Subcutaneous abdominal adipose tissue (tissue), 5 donors: ENCODE results near the gene CCDC122.

Experiments used
- H3K27ac ChIP-seq: one replicate; pipeline ENCODE4 v1.7.0; 2013; ENCODE audit warnings: low read depth, mild to moderate bottlenecking, inconsistent platforms, low read length, moderate library complexity
- H3K27me3 ChIP-seq, 5 donors: one replicate each; pipeline ENCODE4 v1.7.0; 2013; ENCODE audit warnings: low read length in 5 of 5, inconsistent platforms in 1 of 5; ENCODE audit not compliant: control insufficient read depth in 5 of 5, insufficient read depth in 4 of 5
- H3K36me3 ChIP-seq, 5 donors: one replicate each; pipeline ENCODE4 v1.7.0; 2013; ENCODE audit warnings: low read length in 5 of 5; ENCODE audit not compliant: control insufficient read depth in 5 of 5, insufficient read depth in 5 of 5
- H3K4me1 ChIP-seq, 5 donors: one replicate each; pipeline ENCODE4 v1.7.0; 2013; ENCODE audit warnings: low read length in 5 of 5, mild to moderate bottlenecking in 3 of 5, moderate library complexity in 1 of 5; ENCODE audit not compliant: control insufficient read depth in 5 of 5, insufficient read depth in 5 of 5
- H3K4me3 ChIP-seq, 5 donors: one replicate each; pipeline ENCODE4 v1.7.0; 2013; ENCODE audit warnings: low read length in 5 of 5, low read depth in 1 of 5
- H3K9ac ChIP-seq, 5 donors: one replicate each; pipeline ENCODE4 v1.7.0; 2013; ENCODE audit warnings: low read length in 5 of 5, mild to moderate bottlenecking in 4 of 5, moderate library complexity in 3 of 5
- H3K9me3 ChIP-seq, 5 donors: one replicate each; pipeline ENCODE4 v1.7.0; 2013; ENCODE audit warnings: low read length in 5 of 5; ENCODE audit not compliant: control insufficient read depth in 5 of 5
- donor health status: healthy.
- donor health status: healthy.
- donor health status: healthy.
- donor health status: healthy.
- donor health status: healthy.

Gene CCDC122

DNA sequence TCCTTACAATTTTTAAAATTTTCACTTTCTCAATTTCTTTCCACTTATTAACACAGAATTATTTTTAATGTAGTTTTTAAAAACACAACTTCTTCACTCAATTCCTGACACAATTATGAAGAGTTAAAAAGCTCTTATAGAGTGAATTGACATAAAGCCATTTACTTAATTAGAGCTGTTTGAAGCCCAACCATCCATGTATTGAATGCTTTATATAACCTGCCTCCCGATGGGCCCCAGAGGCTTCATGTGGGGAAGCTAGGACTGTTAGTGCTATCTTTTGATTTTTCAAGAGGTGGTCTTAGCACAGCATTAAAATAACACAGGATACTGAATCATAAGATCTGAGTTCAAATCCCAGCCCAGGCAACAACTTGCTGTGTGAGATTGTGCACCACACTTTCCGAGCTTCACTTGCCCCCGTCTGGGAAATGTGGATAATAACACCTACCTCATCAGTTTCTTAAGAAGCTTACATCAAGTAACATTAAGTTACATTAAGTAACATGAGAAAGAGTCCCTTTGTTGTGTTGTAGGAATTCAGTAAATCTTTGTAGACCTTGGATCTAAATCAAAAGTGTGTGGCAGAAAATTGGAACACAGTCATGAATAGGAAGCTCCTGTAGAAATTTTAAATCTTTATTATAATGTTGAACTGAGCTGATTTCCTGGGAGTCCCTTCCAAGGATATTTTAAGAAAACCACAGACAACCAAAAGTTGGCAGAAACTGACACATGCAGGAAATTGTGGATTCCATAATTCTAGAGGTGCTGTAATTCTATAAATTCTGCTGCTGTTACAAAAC is 87.3 kb downstream of the CCDC122 start:
- peaks cover 0 to 7% (median 6%) of the 10 kb centered on the region in 5 donors for H3K4me1 ChIP-seq
- no peaks in the 10 kb centered on the region for H3K36me3 ChIP-seq
- no peak overlapping the region for H3K9ac ChIP-seq
- H3K9me3 ChIP-seq, result no peaks in the 10 kb centered on the region
- H3K4me3 ChIP-seq, result no peak overlapping the region
- no peak overlapping the region for H3K27ac ChIP-seq
- H3K27me3 ChIP-seq, result peaks cover 0 to 4% (median 0%) of the 10 kb centered on the region in 5 donors

GRCh38 chr13:43787997-43788396 is 91.5 kb downstream of the CCDC122 start:
- H3K4me1 ChIP-seq, result peaks cover 0 to 31% (median 29%) of the 10 kb centered on the region in 5 donors
- no peak overlapping the region for H3K9ac ChIP-seq
- H3K27me3 ChIP-seq, result peaks cover 0 to 4% (median 0%) of the 10 kb centered on the region in 5 donors
- no peaks in the 10 kb centered on the region for H3K9me3 ChIP-seq
- H3K36me3 ChIP-seq, result no peaks in the 10 kb centered on the region
- H3K4me3 ChIP-seq, result no peak overlapping the region
- H3K27ac ChIP-seq, result no peak overlapping the region

DNA sequence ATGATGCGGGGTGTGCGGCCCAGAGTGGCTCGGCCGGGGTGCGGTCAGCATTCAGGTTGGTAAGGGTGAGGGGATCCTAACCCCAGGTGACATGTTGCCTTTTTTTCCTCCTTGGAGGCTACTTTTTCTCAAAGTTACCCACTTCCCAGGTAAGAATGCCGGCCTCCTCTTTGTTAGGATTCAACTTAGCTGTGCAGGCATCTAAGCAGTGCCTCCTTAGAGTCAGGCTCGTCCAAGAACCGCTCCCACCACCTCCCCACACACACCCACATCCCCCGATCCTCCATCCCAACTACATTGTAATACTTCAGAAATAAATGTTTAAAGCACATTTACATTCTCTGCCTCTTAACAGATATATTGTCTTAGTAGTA is 92.0 kb downstream of the CCDC122 start:
- no peaks in the 10 kb centered on the region for H3K36me3 ChIP-seq
- peak overlapping the region; percentile 47 for H3K27ac ChIP-seq
- H3K27me3 ChIP-seq, result peaks cover 0 to 4% (median 0%) of the 10 kb centered on the region in 5 donors
- H3K9ac ChIP-seq, result peak overlapping the region in 3 of 5 donors; percentile 58 to 70 (median 64)
- no peaks in the 10 kb centered on the region for H3K9me3 ChIP-seq
- peak overlapping the region in 4 of 5 donors; percentile 69 to 82 (median 73) for H3K4me3 ChIP-seq
- peaks cover 0 to 31% (median 29%) of the 10 kb centered on the region in 5 donors for H3K4me1 ChIP-seq

DNA sequence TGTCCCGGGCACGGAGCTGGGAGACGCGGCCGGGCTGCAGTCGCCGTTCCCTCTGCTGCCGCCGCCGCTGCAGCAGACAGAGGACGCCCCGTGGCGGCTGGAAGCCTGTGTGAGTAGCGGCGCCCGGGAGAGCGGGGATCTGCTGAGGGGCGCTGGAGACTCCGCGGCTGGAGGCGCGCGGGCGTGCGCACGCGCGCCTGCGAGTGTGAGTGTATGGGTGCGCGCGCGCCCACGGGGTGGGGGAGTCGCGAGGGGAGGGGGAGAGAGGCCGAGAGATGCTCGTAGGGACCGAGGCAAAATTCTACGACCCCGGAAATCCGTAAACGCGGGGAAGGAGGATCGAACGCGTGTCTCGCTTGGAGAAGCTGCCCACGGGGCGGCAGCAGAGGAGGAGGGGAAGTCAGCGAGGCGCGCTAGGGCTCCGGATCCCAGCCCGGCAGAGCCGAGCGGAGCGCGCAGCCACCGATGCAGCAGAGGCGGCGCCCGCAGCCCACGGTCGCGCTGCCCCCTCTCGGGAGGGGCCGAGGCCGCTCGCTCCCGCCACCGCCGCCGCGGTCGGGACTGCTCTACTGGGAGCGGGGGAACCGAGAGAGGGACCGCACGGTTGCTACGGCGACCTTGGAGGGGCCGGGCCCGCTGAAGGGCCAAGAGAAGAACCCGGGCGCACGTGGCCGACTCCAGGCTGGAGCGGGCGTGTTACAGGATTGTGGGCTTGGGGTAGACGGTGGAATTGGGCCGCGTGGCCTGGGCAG is 92.6 kb downstream of the CCDC122 start, which contains the start of gene ENOX1:
ENOX1 (minus strand) TSS at position 207 of the 752 bp plus-strand sequence.
- H3K4me3 ChIP-seq, result peak within 1 kb of the TSS; percentile 66 to 82 (median 70)
- peaks cover 0 to 31% (median 29%) of the 10 kb centered on the region in 5 donors for H3K4me1 ChIP-seq
- peak within 1 kb of the TSS; percentile 47 for H3K27ac ChIP-seq
- H3K36me3 ChIP-seq, result no peaks in the 10 kb centered on the region
- H3K9ac ChIP-seq, result peak within 1 kb of the TSS in 4 of 5 donors; percentile 16 to 70 (median 61)
- peaks cover 0 to 4% (median 0%) of the 10 kb centered on the region in 5 donors for H3K27me3 ChIP-seq
- no peaks in the 10 kb centered on the region for H3K9me3 ChIP-seq

DNA sequence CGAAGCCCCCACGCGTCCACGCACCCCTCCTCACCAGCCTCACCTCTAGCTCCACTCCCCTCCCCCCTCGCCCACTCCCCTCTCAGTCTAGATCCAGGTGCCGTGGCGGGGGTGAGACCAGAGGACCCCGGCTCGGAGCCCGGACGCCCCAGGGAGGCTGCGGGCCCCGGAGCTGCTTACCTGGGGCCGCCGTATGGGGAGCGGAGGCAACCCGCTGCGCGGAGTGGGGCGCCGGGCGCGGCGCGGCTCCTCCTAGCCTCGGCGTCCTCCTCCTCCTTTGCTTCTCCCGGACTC is 93.1 kb downstream of the CCDC122 start:
- Histone ChIP-seq H3K27me3 (peaks cover 0 to 4% (median 0%) of the 10 kb centered on the region in 5 donors), H3K4me3 (peak overlapping the region in 4 of 5 donors; percentile 69 to 82 (median 73)), H3K9ac (peak overlapping the region in 1 of 5 donors; percentile 16), H3K9me3 (no peaks in the 10 kb centered on the region), H3K4me1 (peaks cover 0 to 31% (median 29%) of the 10 kb centered on the region in 5 donors), H3K27ac (peak overlapping the region; percentile 47), H3K36me3 (no peaks in the 10 kb centered on the region)
